HG03442 (cell line): ENCODE data around the gene GABPA.
"Not testable (repeated sequence)": the region's sequence is repeated elsewhere in the genome, so short reads cannot be mapped to it uniquely, and the experiment has no call there.

Experiments used
- ATAC-seq: cut with Tn5 transposase; IDR thresholded peaks from one replicate; pipeline ENCODE4 v1.9.1; 2021; ENCODE audit warnings: mild to moderate bottlenecking, moderate library complexity; ENCODE audit not compliant: unreplicated experiment

Gene GABPA

DNA sequence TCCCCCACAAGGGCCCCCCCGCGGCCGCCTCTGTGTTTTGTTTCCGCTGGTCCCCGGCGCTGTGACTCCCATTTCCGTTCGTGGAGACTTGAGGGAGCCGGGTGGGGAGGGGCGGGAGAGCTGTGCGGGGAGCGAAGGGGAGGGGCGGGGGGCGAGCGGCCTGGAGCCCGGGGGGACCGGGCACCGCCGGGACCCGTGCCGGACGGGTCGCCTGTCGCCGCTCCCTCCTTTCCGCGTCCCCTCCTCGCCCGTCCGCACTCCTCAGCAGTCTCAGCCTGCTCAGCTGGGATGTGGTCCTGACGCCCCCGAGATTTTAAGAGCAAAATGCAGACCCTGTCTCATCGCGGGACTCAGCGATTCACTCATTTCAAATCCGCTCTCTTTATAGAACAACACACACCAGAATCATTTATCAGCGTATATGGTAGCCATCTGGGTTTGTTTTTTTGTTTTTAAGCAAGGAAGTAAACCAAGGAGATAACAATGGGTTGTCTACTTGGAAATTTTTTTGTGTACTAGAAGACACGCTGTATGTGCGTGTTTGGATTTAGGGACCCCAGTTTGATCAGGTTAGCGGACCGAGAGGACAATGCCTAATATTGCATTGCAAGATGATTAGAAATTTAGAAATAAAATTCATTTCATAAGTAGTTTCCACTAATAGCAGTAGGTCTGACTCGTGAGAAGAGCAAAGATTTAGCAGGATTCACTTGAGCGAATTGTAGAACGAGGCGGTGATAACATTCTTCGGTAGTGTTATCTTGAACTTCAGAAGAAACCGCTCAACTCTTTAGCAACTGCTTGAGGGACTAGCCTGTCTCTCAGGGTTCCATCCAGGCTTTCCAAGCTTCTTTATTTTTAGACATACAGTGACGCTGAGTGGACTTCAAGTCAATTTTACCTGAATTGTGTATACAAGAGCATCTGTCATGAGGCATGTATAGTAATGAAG lies 1.1 kb downstream of the GABPA start:
- ATAC-seq = peak; percentile 37

DNA sequence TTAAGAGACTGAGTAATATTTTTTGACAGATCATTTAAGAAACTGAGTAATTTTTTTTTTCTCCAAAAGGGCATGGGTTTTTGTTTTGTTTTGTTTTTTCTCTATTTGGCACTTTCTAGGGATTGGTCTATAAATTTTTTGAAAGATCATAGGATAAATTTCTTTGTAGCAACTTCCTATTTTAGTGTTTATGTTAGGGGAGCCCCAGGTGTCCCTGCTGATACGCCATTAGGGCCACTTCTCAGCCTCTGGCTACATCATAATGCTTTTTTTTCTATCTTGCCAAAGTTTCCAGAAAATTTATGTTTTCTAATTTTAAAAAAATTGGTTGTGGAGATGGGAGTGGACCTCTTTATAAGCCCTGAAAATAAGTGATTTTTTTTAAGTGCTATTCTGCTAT lies 2.6 kb downstream of the GABPA start:
- no peak for ATAC-seq

DNA sequence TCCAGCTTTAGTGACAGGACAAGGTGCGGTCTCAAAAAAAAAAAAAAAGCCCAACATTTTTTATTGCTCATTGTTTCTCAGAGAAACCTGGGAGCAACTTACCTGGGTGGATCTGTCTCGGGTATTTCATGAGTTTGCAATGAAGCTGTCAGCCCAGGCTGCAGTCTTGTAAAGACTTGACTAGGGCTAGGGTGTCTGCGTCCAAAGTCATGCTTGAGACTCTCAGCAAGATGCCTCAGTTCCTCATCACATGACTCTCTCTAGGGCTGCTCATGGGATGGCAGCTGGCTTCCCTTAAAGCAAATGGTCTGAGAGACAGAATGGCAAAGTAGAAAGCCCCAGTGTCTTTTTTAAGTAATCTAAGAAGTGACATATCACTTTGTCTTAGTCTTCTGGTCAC lies 8.1 kb downstream of the GABPA start:
- no peak for ATAC-seq

DNA sequence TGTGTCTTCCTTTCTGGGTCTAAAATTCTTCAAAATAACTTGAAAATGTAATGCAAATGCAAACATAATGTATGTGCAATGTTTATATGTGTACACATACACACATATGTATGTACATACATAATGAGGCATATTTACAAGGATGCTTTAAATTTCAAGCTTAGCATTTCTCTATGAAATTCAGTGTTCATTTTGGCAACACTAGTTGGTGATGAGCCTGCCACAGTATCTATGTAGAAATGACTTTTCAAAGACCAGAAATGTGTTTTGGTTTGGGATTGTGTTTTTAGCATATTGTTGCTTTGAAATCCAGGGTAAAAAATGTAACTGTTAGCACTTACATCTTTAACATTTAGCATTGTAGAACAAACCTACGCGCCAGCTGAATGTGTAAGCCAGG lies 10.1 kb downstream of the GABPA start:
- no peak for ATAC-seq

DNA sequence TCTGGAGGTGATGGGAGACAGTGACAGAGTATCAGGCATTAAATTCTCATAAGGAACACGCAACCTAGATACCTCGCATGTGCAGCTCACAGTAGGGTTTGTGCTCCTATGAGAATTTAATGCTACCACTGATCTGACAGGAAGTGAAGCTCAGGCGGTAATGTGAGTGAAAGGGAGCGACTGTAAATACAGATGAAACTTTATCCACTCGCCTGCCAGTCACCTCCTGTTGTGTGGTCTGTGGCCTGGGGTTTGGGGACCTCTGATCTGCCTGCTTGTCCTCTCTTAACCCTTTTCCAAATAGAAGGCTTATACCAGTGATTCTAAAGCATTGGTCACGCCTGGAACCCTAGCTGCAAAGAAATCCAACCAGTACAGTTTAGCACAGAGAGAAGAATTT lies 15.3 kb downstream of the GABPA start:
- ATAC-seq = no peak

DNA sequence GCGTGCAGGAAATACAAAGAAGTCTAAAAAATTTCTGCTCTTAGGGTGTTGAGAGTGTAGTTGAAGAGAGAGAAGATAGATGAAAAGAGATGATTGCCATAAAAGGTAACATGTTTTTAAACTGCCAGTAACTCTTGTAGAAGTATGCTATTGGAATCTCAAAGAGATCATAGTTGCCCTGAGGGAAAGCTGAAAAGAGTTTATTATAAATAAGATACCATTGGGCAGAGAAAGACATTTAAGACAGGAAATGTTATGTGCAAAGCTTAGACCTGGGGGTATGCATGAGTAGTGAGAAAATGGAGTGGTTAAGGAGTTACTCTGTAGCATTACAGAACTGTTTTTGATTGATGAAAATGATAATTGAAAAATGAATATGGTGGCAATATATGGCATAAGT lies 17.6 kb downstream of the GABPA start:
- no peak for ATAC-seq

DNA sequence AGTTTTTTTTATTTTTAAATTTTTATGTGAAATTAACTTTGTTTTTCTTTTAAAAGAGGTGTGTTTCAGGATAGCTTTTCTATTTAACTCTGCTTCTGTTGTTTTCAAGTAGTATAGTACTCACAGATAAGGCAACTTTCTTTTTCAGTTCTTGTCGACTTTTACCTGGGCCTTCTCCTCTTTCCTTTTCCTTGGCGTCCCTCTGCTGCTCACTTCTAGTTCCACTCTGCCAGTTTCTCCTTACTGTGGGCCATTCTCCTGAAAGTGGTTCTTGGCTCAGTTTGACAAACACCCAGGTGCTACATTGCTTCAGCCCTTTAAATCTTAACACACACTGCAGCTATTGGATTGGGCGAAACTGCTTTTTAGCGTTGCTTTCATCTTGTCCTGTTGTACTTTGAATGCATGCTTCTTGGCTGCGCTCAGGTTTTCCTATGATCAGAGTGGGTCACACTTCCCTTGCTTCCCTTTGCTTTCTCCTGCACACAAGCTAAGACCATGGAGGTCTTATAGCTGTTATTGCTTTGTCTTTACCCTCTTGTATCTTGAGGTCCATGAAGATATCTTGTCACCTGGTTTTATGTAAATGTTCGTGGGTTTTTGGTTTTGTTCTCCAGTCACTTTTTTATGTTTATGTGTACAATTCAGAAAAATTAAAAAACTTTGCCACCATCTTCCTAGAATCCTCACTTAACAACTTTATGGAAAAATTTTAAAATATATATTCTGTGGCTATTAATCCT lies 21.6 kb downstream of the GABPA start:
- ATAC-seq = no peak

DNA sequence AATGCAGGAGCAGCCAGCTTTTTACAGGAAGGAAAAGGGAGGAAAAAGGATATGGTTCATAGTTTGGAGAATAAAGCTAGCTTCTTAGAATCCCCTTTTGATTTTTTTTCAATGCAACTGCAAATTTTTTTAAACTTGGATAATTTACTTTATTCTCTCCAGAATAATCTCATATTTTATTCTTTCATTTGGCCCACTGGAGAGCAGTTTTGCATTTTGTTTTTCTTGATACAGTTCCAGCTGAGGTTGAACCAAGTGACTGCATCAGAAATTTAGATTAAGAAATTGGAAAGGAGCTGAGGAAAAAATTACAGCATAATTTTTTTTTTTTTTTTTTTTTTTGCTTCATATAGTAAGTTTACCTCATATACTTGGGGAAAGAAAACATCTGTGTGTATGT lies 22.8 kb downstream of the GABPA start:
- no peak for ATAC-seq

DNA sequence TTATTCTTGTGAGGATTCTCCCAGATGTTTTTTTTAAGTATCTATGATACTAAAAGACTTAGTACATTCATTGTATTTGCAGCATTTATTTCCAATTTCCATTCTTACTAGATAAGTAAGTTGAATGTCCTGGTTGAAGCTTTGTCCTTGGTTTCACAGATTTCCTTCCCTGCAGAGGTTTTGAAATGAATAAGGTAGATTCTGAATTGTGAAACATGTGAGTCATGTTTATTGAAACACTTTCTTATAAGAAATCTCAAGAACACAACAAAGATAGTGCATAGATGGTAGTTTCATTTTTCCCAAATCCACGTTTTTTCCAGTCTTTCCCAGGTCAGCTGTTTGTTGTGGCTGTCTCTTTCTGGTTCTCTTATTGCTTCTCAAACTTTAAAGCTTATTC lies 24.8 kb downstream of the GABPA start:
- no peak for ATAC-seq

DNA sequence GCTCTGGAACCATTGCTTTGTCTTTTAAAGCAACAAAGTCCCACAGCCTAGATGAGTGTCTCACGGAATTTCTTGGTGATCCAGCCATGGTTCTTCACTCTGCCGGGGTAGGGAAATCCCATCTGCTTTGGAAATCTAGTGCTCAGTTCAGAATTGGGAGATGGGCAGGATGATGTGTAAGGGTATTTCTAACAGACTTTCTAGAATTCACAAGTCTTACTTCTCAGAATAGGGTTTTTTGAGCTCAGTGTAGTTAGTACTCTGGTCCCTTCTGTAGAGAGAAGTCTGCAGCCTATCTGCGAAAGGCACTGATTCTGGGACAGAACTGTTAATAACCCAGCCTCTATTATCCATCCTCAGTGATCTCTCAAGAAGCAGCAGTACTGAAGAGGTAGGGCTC lies 25.3 kb downstream of the GABPA start:
- ATAC-seq = no peak

DNA sequence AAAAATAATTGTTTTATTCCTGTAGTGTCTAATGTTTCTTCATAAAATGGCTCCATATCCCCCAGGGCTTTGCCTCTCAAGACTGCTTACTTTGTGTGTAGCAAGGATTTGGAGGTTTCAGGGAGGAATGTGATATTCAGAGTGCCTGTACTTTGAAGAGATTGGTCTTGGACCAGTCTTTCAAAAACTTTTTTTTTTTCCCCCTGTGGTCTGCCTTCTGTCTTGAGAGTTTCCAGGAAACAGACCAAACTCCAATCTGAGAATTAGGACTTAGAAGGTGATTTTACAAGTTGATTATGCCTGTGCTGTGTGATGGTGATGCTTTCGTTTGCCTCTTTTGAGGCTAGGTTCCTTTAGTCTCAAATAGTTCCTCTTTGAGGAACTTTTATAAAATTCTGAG lies 25.9 kb downstream of the GABPA start:
- no peak for ATAC-seq

DNA sequence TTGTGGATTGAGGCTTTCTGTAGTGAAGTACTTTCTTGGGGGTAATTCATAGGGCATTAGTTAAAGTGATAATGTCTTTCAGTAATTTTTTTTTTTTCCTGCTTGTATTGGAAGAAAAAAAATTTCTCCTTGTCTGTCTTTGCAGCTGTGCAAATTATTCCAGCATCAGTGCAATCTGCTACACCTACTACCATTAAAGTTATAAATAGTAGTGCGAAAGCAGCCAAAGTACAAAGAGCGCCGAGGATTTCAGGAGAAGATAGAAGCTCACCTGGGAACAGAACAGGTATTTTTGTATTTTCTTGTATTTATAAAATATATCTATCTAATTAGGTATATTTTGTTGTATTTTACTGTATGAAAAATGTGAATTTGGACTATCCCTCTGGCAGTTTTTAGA lies 29.3 kb downstream of the GABPA start:
- ATAC-seq = no peak

DNA sequence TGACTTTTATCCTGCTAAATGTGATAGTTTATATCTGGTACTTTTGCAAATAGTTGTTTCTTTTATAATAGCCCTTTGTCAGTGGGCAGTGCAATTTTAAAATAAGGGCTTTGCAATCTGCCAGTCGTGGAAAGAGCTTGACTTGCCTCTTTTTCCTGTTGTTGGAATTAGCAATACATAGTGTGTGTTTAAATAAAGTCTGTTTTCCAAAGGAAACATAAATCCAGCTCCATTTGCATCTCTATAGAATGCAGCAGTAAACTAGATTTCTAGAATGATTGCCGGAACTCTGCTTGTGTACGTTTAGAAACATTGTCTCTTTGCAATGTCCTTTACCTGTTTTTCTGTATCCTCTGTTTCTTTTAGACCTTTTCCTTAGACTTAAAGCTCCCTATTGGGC lies 33.1 kb downstream of the GABPA start:
- no peak for ATAC-seq

DNA sequence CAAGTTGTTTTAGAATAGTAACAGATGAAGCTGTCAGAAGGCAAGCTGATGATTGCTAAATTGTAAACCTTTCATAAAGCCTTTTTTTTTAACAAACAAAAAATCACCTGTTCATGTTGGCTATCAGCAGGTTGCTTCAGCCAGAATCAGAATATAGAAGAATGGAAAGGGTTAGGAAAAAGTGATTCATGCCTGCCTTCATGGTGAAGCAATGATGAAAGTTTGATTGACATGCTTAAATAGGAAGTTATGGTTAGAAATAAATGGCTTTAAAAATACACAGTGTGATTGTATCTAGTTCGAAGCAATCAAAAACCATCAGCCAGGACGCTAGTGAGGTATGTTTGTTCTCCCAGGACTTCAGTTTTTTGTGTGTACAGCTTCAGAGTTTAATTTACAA lies 37.9 kb downstream of the GABPA start:
- ATAC-seq = no peak

DNA sequence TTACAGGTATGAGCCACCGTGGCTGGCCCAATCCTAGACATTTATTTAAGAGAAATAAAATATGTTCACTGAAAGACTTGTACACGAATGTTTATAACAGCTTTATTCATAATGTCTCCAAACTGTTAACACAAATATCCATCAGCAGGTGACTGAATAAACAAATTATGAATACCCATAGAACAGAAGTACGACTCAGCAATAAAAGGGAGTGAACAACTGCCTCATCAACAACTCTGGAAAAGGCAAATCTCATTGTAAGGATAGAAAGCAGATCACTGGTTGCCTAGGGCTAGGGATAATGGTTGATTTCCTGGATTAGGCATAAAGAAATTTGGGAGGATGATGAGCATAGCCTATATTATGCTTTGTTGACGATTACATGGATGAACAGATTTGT lies 41.7 kb downstream of the GABPA start:
- no peak for ATAC-seq

DNA sequence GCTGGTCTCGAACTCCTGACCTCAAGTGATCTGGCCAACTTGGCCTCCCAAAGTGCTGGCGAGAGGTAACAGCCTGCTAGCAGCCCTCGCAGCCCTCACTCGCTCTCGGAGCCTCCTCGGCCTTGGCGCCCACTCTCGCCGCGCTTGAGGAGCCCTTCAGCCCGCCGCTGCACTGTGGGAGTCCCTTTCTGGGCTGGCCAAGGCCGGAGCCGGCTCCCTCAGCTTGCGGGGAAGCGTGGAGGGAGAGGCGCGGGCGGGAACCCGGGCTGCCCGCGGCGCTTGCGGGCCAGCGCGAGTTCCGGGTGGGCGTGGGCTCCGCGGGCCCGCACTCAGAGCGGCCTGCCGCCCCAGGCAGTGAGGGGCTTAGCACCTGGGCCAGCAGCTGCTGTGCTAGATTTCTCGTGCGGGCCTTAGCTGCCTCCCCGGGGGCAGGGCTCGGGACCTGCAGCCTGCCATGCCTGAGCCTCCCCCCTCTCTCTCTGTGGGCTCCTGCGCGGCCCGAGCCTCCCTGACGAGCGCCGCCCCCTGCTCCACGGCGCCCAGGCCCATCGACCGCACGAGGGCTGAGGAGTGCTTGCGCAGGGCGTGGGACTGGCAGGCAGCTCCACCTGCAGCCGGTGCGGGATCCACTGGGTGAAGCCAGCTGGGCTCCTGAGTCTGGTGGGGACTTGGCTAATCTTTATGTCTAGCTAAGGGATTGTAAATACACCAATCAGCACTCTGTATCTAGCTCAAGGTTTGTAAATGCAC lies 43.5 kb downstream of the GABPA start:
- not testable (repeated sequence) for ATAC-seq

DNA sequence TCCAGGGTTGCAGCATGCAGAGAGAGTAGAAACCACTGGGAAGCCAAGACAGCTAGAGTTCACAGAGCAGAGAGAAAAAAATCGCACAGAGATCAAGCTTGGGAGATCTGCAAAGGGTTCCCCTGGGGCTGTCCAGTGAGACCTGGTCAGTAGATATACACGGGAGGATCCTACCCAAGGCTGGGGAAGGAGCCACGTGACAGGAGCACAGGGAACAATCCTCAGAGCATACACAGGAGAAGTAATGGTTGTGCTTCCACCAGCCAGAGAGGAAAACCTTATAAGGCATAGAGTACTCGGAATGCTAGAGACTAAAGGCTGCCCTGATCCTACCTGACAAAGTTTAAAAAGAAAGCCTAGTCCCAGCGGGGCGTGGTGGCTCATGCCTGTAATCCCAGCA lies 53.9 kb downstream of the GABPA start:
- ATAC-seq = no peak

DNA sequence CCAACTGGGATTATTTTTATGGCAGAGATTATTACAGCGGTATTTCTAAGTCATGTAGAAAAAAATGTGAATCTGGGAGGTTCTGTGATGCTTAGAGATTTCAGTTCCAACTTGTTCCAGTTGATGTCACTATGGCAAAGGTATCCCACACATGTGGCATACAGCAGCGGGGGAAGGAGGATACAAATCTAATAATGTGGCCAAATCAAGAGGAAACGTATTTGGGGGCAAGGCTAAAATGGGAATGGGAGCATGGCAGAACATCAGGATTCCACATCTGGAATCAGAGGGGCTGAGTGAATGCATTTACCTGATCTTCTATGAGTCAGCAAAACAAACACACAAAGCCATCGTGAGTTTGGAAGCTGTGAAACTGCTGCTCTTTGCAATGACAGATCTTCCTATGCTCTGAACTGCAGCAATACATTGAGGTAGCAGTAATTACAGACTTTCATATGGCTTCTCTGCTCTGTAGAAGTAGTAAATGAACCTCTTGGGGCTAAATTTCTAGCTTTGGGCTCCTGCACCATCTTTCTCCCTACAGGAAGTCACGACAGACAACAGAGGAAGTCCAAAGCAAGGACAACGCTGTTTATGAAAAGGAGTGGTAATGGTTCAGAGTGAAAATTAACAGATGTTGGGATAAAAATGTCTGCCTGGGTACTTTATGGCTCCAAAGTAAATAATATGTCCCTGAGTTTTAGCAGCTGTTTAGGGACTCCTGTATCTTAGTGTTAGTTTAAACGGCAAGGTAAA lies 55.5 kb downstream of the GABPA start:
- peak; percentile 72 for ATAC-seq

DNA sequence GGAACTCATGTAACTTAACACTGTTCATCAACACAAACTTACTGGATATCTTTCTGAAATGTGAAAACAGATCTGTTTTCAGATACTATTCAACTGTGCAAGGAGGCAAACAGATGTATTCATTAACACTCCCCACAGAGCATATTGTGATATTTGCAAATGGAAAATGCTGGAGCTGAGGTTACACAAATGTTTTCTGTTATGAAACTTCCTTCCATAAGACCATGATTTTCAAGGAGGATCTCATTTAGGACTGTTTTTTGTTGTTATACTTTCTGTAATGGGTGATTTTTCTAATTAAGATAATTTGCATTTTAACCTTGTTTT lies 56.1 kb downstream of the GABPA start:
- peak; percentile 14 for ATAC-seq

DNA sequence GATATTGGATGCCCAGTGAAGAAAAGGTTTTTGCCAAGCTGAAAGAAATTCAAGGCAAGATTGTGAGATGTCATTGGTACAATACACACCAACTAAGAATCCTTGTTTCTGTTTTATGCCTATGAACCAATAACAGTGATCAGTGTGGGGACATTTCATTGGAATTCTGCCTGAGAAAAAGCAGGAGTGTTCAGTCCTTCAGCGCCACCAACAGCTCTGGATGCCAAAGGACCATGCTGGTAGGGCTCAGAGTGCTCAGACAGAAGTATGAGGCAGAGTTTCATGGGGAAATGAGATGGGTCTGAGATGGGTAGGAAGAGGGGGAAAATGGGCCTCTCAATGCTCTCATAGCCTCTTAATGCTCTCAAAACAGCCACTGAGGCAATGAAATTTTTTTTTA lies 56.5 kb downstream of the GABPA start:
- no peak for ATAC-seq
